Spleen (tissue), 11 donors: ENCODE data around the gene ANP32A. TPM values are rescaled to one million over a fixed set of nuclear protein-coding genes. Genes with fewer than 3 reads are reported as not detected.

ENCODE experiments used
- DNase-seq: peaks from one replicate; pipeline ENCODE4 v3.0.0-alpha.2; 2020
- H3K27ac ChIP-seq, 8 donors: fragments of 200-600 bp; sonication (generic) in 7 of 8; 1 replicate in 4 of 8; 2 replicates in 4 of 8; pipeline versions ENCODE4 v1.5.0 to v1.8.0; 2016 to 2021; ENCODE audit warnings: inconsistent platforms in 4 of 8, mild to moderate bottlenecking in 4 of 8, moderate library complexity in 1 of 8
- H3K27me3 ChIP-seq, 7 donors: fragments of 200-600 bp; sonication (generic) in 6 of 7; replicated peaks in 1 of 7; 1 replicate in 4 of 7; 2 replicates in 3 of 7; pipeline versions ENCODE4 v1.5.0 to v1.8.0; 2016 to 2021; ENCODE audit warnings: inconsistent platforms in 3 of 7, mild to moderate bottlenecking in 1 of 7
- H3K36me3 ChIP-seq, 6 donors: fragments of 200-600 bp; sonication (generic) in 5 of 6; 1 replicate in 4 of 6; 2 replicates in 2 of 6; pipeline versions ENCODE4 v1.5.0 to v1.8.0; 2016 to 2021; ENCODE audit warnings: inconsistent platforms in 2 of 6
- H3K4me1 ChIP-seq, 6 donors: fragments of 200-600 bp; sonication (generic) in 5 of 6; 1 replicate in 3 of 6; 2 replicates in 3 of 6; pipeline versions ENCODE4 v1.5.0 to v1.8.0; 2016 to 2021; ENCODE audit warnings: inconsistent platforms in 3 of 6
- H3K4me3 ChIP-seq, 8 donors: fragments of 200-600 bp; sonication (generic) in 7 of 8; 1 replicate in 4 of 8; 2 replicates in 4 of 8; pipeline versions ENCODE4 v1.5.0 to v1.8.0; 2016 to 2021; ENCODE audit warnings: inconsistent platforms in 4 of 8, mild to moderate bottlenecking in 4 of 8, moderate library complexity in 2 of 8
- H3K9me3 ChIP-seq, 8 donors: fragments of 200-600 bp; sonication (generic) in 7 of 8; 1 replicate in 4 of 8; 2 replicates in 4 of 8; pipeline versions ENCODE4 v1.5.0 to v1.8.0; 2016 to 2021; ENCODE audit warnings: inconsistent platforms in 4 of 8
- CTCF ChIP-seq, 11 experiments: fragments of 200-600 bp in 7 of 11; fragments of 450-650 bp in 4 of 11; sonication (generic) in 4 of 11; IDR thresholded peaks in 8 of 11; conservative IDR thresholded peaks in 3 of 11; 1 replicate in 7 of 11; 2 replicates in 4 of 11; pipeline versions ENCODE4 v1.4.0 to v1.8.0; 2016 to 2021; ENCODE audit warnings: antibody characterized with exemption in 11 of 11, inconsistent platforms in 4 of 11, mild to moderate bottlenecking in 1 of 11
- POLR2A ChIP-seq, 3 donors: fragments of 450-650 bp; IDR thresholded peaks; one replicate each; pipeline ENCODE4 v1.5.1; 2017; ENCODE audit warnings: antibody characterized with exemption in 3 of 3, mild to moderate bottlenecking in 1 of 3
- POLR2AphosphoS5 ChIP-seq, 3 donors: sonication (generic); formaldehyde crosslinking; IDR thresholded peaks; one replicate each; pipeline ENCODE4 v1.5.1; 2017; ENCODE audit warnings: antibody characterized with exemption in 3 of 3
- WGBS, 5 donors: extraction: QIAGEN DNeasy Blood & Tissue Kit in 3 of 5; methylation state at CpG; one replicate each; pipeline versions ENCODE4 v1.1.5 to v1.1.7; 2013 to 2018; 5-methylcytosine and 5-hydroxymethylcytosine counted together
- intact Hi-C: fragments of 100-400 bp; cut with DNase I; formaldehyde crosslinking; loops from one replicate; pipeline ENCODE4 v1.15.0; 2023; ENCODE audit warnings: low total_unique reads
- polyA plus RNA-seq, 3 donors: library from polyadenylated mRNA; stranded (reverse); fragments of 200-250 nt; gene quantifications; one replicate each; pipeline ENCODE4 v1.2.1, GENCODE V29; 2013
- total RNA-seq, 7 donors: library from RNA; depleted of rRNA in 3 of 7; stranded (reverse); fragments of >200 nt in 3 of 7; fragmentation: NEBNext Ultra II Directional in 4 of 7; extraction: Animal tissue kit (Norgen Biotek cat#: 25700) in 4 of 7; gene quantifications; one replicate each; pipeline versions ENCODE4 v1.1.0 to v1.2.1, GENCODE V29; 2016 to 2021
- donor health status: healthy with polysubstance abuse.
- donor health status: DM: no; HTN: no; CAD: no; lungs with moderate emphysema.
- donor health status: DM: no; HTN: no; CAD: no.
- donor health status: Bipolar disorder and iron deficiency.
- donor health status: healthy.
- donor health status: DM: no; HTN: no; CAD: no.
- donor health status: DM: yes; HTN: yes; CAD: no.

The ANP32A gene
- total and polyA plus RNA-seq, 10 donors = 58.6 to 163 (median 102) TPM

DNA sequence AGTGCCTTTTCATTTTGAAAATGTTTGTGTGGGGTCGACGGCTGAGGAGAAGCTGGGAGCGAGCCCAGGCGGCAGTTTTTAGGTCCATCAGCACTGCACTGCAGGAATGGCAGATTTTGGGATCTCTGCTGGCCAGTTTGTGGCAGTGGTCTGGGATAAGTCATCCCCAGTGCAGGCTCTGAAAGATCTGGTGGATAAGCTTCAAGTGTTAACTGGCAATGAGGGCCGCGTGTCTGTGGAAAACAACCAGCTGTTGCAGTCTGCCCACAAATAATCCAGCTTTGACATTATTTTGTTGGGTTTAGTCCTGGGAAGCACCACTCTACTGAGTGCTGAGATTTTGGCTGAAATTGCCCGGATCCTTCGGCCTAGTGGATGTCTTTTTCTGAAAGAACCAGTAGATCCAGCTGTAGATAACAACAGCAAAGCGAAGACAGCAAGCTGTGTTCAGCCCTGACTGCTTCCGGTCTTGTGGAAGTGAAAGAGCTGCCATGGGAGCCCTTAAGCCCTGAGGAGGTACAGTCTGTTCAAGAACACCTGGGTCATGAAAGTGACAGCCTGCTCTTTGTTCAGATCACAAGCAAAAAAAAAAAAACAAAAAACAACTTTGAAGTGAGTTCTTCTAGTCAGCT is 13.1 kb upstream of the ANP32A start:
- H3K27me3 ChIP-seq = peaks cover 0 to 27% (median 0%) of the 10 kb centered on the region in 7 donors
- 69 to 78% (median 75%) methylated on average over 10 of the region's 10 CpGs for WGBS, 5 donors
- H3K4me3 ChIP-seq = no peak overlapping the region

GRCh38 chr15:68830141-68830785 is 9.6 kb upstream of the ANP32A start:
- Histone ChIP-seq H3K27me3 (peaks cover 0 to 10% (median 0%) of the 10 kb centered on the region in 7 donors), H3K27ac (no peak overlapping the region), H3K9me3 (peaks cover 0 to 3% (median 0%) of the 10 kb centered on the region in 8 donors), H3K36me3 (no peaks in the 10 kb centered on the region), H3K4me1 (peaks cover 0 to 16% (median 2%) of the 10 kb centered on the region in 6 donors), H3K4me3 (no peak overlapping the region)
- intact Hi-C loops = no loop called here
- 36 to 46% (median 42%) methylated on average over 3 of the region's 3 CpGs for WGBS, 5 donors
- TF ChIP-seq POLR2AphosphoS5 (IDR thresholded peaks at IDR 0.05) (no peak), POLR2A (IDR thresholded peaks at IDR 0.05) (no peak), CTCF (IDR thresholded peaks at IDR 0.05 in 8 of 11, conservative IDR thresholded peaks at IDR 0.05 in 3 of 11) (no peak)
- no peak for DNase-seq

More for the DNA sequence above, 13.1 kb upstream of the ANP32A start:
- Histone ChIP-seq H3K4me1 (peaks cover 0 to 11% (median 1%) of the 10 kb centered on the region in 6 donors), H3K9me3 (peaks cover 0 to 30% (median 13%) of the 10 kb centered on the region in 8 donors), H3K27ac (no peak overlapping the region), H3K36me3 (no peaks in the 10 kb centered on the region)
- DNase-seq = no peak
- intact Hi-C loops = no loop called here
- TF ChIP-seq CTCF (IDR thresholded peaks at IDR 0.05 in 8 of 11, conservative IDR thresholded peaks at IDR 0.05 in 3 of 11) (no peak), POLR2A (IDR thresholded peaks at IDR 0.05) (no peak), POLR2AphosphoS5 (IDR thresholded peaks at IDR 0.05) (no peak)

DNA sequence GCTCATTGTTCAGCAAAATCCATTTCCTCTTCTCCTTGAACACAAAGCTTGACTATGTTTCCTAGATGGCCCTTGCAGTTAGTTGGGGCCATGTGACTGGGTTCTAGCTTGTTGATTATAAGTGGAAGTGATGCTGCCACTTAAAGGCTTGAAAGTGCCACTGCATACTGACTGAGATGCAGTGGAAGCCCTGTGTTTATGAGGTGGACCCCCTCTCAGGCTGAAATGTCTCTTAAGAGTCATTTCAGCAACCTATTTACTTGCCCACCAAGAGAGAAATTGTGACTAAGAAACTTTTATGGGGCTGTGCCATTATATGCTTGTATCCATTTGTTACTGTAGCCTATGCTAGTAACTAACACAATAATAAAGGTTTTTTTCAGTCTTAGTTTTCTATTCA is 8.4 kb upstream of the ANP32A start:
- peaks cover 0 to 5% (median 0%) of the 10 kb centered on the region in 7 donors for H3K27me3 ChIP-seq
- peak; percentile 43 to 82 (median 65) for TF ChIP-seq CTCF (IDR thresholded peaks at IDR 0.05 in 8 of 11, conservative IDR thresholded peaks at IDR 0.05 in 3 of 11)
- TF ChIP-seq POLR2A (IDR thresholded peaks at IDR 0.05) = no peak
- intact Hi-C loops = loop anchor here (5.0 kb wide), 1 partner anchor 47 kb away; no protein-coding TSS in a partner anchor
- H3K9me3 ChIP-seq = no peaks in the 10 kb centered on the region
- H3K4me1 ChIP-seq = peaks cover 0 to 10% (median 2%) of the 10 kb centered on the region in 6 donors
- no peak overlapping the region for H3K27ac ChIP-seq
- no peaks in the 10 kb centered on the region for H3K36me3 ChIP-seq
- no peak overlapping the region for H3K4me3 ChIP-seq
- no peak for DNase-seq

GRCh38 chr15:68823561-68823960 is 2.9 kb upstream of the ANP32A start:
- Histone ChIP-seq H3K4me3 (no peak overlapping the region), H3K9me3 (no peaks in the 10 kb centered on the region), H3K27me3 (no peaks in the 10 kb centered on the region), H3K27ac (no peak overlapping the region), H3K36me3 (no peaks in the 10 kb centered on the region), H3K4me1 (peaks cover 4 to 22% (median 15%) of the 10 kb centered on the region in 6 donors)
- no peak for DNase-seq
- 87 to 96% (median 92%) methylated on average over 3 of the region's 3 CpGs for WGBS, 5 donors
- TF ChIP-seq POLR2A (IDR thresholded peaks at IDR 0.05) (no peak), CTCF (IDR thresholded peaks at IDR 0.05 in 8 of 11, conservative IDR thresholded peaks at IDR 0.05 in 3 of 11) (no peak), POLR2AphosphoS5 (IDR thresholded peaks at IDR 0.05) (no peak)
- intact Hi-C loops = no loop called here
